Upper lobe of left lung (tissue), 6 donors: ENCODE measurements around the gene CDIPT. TPM values are rescaled to one million over a fixed set of nuclear protein-coding genes. Genes with fewer than 3 reads are reported as not detected.

Source experiments
- ATAC-seq, 2 donors: fragments of 200-7000 bp; cut with Tn5 transposase; one replicate each; pipeline ENCODE4 v1.9.1; 2022; ENCODE audit warnings: mild to moderate bottlenecking in 2 of 2, moderate library complexity in 2 of 2; ENCODE audit not compliant: low FRiP score in 2 of 2
- DNase-seq, 2 donors: peaks; one replicate each; pipeline ENCODE4 v3.0.0-alpha.2; 2019 to 2020
- H3K27ac ChIP-seq, 4 donors: fragments of 200-600 bp; sonication (generic); one replicate each; pipeline ENCODE4 v1.5.1; 2016 to 2019
- H3K27me3 ChIP-seq, 4 donors: fragments of 200-600 bp; sonication (generic); one replicate each; pipeline ENCODE4 v1.5.1; 2017 to 2019
- H3K36me3 ChIP-seq, 4 donors: fragments of 200-600 bp; sonication (generic); one replicate each; pipeline ENCODE4 v1.5.1; 2016 to 2019
- H3K4me1 ChIP-seq, 4 donors: fragments of 200-600 bp; sonication (generic); one replicate each; pipeline ENCODE4 v1.5.1; 2018 to 2019
- H3K4me3 ChIP-seq, 4 donors: fragments of 200-600 bp; sonication (generic); one replicate each; pipeline ENCODE4 v1.5.1; 2017 to 2019; ENCODE audit warnings: mild to moderate bottlenecking in 2 of 4, moderate library complexity in 1 of 4
- H3K9me3 ChIP-seq, 4 donors: fragments of 200-600 bp; sonication (generic); one replicate each; pipeline ENCODE4 v1.5.1; 2018 to 2019
- CTCF ChIP-seq, 6 experiments: fragments of 450-650 bp in 4 of 6; fragments of 200-600 bp in 2 of 6; sonication (generic) in 2 of 6; IDR thresholded peaks; one replicate each; pipeline ENCODE4 v1.5.1; 2016 to 2019; ENCODE audit warnings: antibody characterized with exemption in 6 of 6
- EP300 ChIP-seq, 4 donors: sonication (generic); formaldehyde crosslinking; IDR thresholded peaks; one replicate each; pipeline ENCODE4 v1.5.1; 2017; ENCODE audit warnings: antibody characterized with exemption in 4 of 4, control low read depth in 2 of 4
- POLR2A ChIP-seq, 4 donors: fragments of 450-650 bp; IDR thresholded peaks; one replicate each; pipeline ENCODE4 v1.5.1; 2016 to 2017; ENCODE audit warnings: antibody characterized with exemption in 4 of 4, mild to moderate bottlenecking in 2 of 4
- POLR2AphosphoS5 ChIP-seq, 2 donors: sonication (generic); formaldehyde crosslinking; IDR thresholded peaks; one replicate each; pipeline ENCODE4 v1.5.1; 2017; ENCODE audit warnings: antibody characterized with exemption in 2 of 2
- WGBS, 2 donors: methylation state at CpG; one replicate each; pipeline ENCODE4 v1.1.5; 2017 to 2018; 5-methylcytosine and 5-hydroxymethylcytosine counted together
- total RNA-seq, 6 donors: library from RNA; depleted of rRNA in 4 of 6; stranded (reverse); fragments of >200 nt in 4 of 6; gene quantifications; one replicate each; pipeline versions ENCODE4 v1.1.0 to v1.2.1, GENCODE V29; 2016 to 2021
- donor health status: DM: no; HTN: no; CAD: no; lungs with moderate emphysema.
- donor health status: DM: no; HTN: yes; CAD: no; lungs with severe emphysema.

The CDIPT gene
- total RNA-seq, 6 donors from 2014 or later = 60.3 to 119 (median 94.4) TPM

GRCh38 chr16:29897333-29897732 lies 34.3 kb upstream of the CDIPT start:
- H3K27me3 ChIP-seq = peaks cover 0 to 15% (median 4%) of the 10 kb centered on the region in 4 donors
- H3K36me3 ChIP-seq = no peaks in the 10 kb centered on the region
- peaks cover 11 to 30% (median 20%) of the 10 kb centered on the region in 4 donors for H3K4me1 ChIP-seq
- no peaks in the 10 kb centered on the region for H3K9me3 ChIP-seq
- DNase-seq (no peak), ATAC-seq (no peak)
- TF ChIP-seq POLR2A (IDR thresholded peaks at IDR 0.05) (no peak), CTCF (IDR thresholded peaks at IDR 0.05) (no peak), POLR2AphosphoS5 (IDR thresholded peaks at IDR 0.05) (no peak)
- WGBS, 2 donors = 53 to 57% methylated on average over 4 of the region's 4 CpGs
- H3K4me3 ChIP-seq = no peak overlapping the region
- no peak overlapping the region for H3K27ac ChIP-seq

GRCh38 chr16:29896841-29897240 lies 33.8 kb upstream of the CDIPT start:
- ATAC-seq (no peak), DNase-seq (peak in 1 of 2 donors; percentile 72)
- Histone ChIP-seq H3K27ac (no peak overlapping the region), H3K4me1 (peaks cover 11 to 35% (median 20%) of the 10 kb centered on the region in 4 donors), H3K9me3 (no peaks in the 10 kb centered on the region), H3K4me3 (no peak overlapping the region), H3K36me3 (no peaks in the 10 kb centered on the region), H3K27me3 (peaks cover 0 to 15% (median 4%) of the 10 kb centered on the region in 4 donors)
- no peak for TF ChIP-seq POLR2A (IDR thresholded peaks at IDR 0.05)
- no peak for TF ChIP-seq EP300 (IDR thresholded peaks at IDR 0.05)
- no peak for TF ChIP-seq CTCF (IDR thresholded peaks at IDR 0.05)
- TF ChIP-seq POLR2AphosphoS5 (IDR thresholded peaks at IDR 0.05) = no peak
- 47 to 50% methylated on average over 9 to 15 of the region's 15 CpGs for WGBS, 2 donors

GRCh38 chr16:29894352-29894751 lies 31.3 kb upstream of the CDIPT start:
- TF ChIP-seq POLR2AphosphoS5 (IDR thresholded peaks at IDR 0.05) = no peak
- TF ChIP-seq EP300 (IDR thresholded peaks at IDR 0.05) = no peak
- no peak for TF ChIP-seq POLR2A (IDR thresholded peaks at IDR 0.05)
- TF ChIP-seq CTCF (IDR thresholded peaks at IDR 0.05) = no peak
- no peak for DNase-seq
- Histone ChIP-seq H3K4me3 (no peak overlapping the region), H3K4me1 (peaks cover 0 to 15% (median 3%) of the 10 kb centered on the region in 4 donors), H3K27me3 (peaks cover 0 to 15% (median 4%) of the 10 kb centered on the region in 4 donors), H3K36me3 (no peaks in the 10 kb centered on the region), H3K9me3 (no peaks in the 10 kb centered on the region), H3K27ac (no peak overlapping the region)
- no peak for ATAC-seq
- 70 to 72% methylated on average over 4 of the region's 4 CpGs for WGBS, 2 donors

GRCh38 chr16:29893553-29893952 lies 30.5 kb upstream of the CDIPT start:
- DNase-seq (no peak), ATAC-seq (no peak)
- H3K27me3 ChIP-seq = peaks cover 0 to 10% (median 2%) of the 10 kb centered on the region in 4 donors
- no peak overlapping the region for H3K4me3 ChIP-seq
- no peaks in the 10 kb centered on the region for H3K36me3 ChIP-seq
- H3K27ac ChIP-seq = no peak overlapping the region
- TF ChIP-seq EP300 (IDR thresholded peaks at IDR 0.05) (no peak), POLR2AphosphoS5 (IDR thresholded peaks at IDR 0.05) (no peak), CTCF (IDR thresholded peaks at IDR 0.05) (no peak), POLR2A (IDR thresholded peaks at IDR 0.05) (no peak)
- H3K9me3 ChIP-seq = no peaks in the 10 kb centered on the region
- WGBS, 2 donors = 84 to 91% methylated on average over 3 of the region's 3 CpGs
- peaks cover 0 to 7% (median under 1%) of the 10 kb centered on the region in 4 donors for H3K4me1 ChIP-seq

DNA sequence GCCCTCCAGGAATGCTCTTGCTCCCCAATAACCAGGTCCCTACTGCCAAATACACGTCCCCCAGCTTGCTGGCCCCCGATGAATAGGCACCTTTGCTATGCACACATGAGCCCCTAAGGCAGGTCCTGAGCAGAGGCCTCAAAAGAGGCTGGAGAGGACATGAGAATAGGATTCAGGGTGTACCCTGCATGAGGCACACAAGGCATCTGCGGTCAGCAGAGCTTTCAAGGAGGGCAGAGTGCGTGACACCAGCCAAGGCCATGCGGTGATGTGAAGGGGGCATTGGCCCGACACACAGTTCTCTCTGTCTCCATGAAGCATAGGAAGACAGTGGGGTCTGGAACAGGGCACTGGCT lies 29.4 kb upstream of the CDIPT start:
- TF ChIP-seq EP300 (IDR thresholded peaks at IDR 0.05) (no peak), POLR2AphosphoS5 (IDR thresholded peaks at IDR 0.05) (no peak), CTCF (IDR thresholded peaks at IDR 0.05) (no peak), POLR2A (IDR thresholded peaks at IDR 0.05) (no peak)
- H3K4me1 ChIP-seq = peaks cover 0 to 6% (median 0%) of the 10 kb centered on the region in 4 donors
- no peak for DNase-seq
- no peak overlapping the region for H3K4me3 ChIP-seq
- H3K36me3 ChIP-seq = no peaks in the 10 kb centered on the region
- 40 to 78% methylated on average over 2 to 6 of the region's 6 CpGs for WGBS, 2 donors
- ATAC-seq = peak in 1 of 2 donors; percentile 19
- H3K27ac ChIP-seq = no peak overlapping the region
- H3K9me3 ChIP-seq = no peaks in the 10 kb centered on the region
- H3K27me3 ChIP-seq = no peaks in the 10 kb centered on the region
